Measurements from ENCODE around the gene LUZP1. TPM values are rescaled to one million over a fixed set of nuclear protein-coding genes. Genes with fewer than 3 reads are reported as not detected.

LUZP1 gene
- polyA plus RNA-seq, 1 of the 3 experiments (the other 2 are of a cell fraction): 8.9 TPM

DNA sequence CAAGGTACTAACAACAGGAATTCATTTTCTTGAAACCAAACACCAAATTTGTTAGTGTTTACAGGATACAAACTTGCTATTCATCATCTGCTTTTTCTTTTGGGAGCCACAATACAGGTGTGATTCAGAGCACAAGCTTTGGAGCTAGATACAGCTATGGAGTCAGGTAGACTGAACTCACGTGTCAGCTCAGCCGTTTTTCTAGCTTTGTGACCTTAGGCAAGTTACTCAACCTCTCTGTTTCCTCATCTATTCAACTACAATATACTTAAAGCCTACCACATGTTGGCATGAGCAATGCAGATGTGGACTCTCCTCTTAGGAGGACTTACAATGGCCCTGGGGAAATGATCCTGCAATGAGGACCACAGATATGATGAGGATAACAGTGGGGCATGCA lies 42.3 kb upstream of the LUZP1 start (continued):
- TF ChIP-seq FOXJ3 (CRISPR knock-in tag; IDR thresholded peaks at IDR 0.05) (no peak), RAD21 (IDR thresholded peaks at IDR 0.05; ENCODE audit: low read length) (no peak), MEF2A (IDR thresholded peaks at IDR 0.05; ENCODE audit: borderline replicate concordance, low read depth) (no peak), MXI1 (IDR thresholded peaks at IDR 0.05; ENCODE audit: low read depth, low read length) (no peak), SIN3A (IDR thresholded peaks at IDR 0.05; ENCODE audit: borderline replicate concordance, low read depth, low read length) (no peak)
- TF ChIP-seq, protein P1, sequence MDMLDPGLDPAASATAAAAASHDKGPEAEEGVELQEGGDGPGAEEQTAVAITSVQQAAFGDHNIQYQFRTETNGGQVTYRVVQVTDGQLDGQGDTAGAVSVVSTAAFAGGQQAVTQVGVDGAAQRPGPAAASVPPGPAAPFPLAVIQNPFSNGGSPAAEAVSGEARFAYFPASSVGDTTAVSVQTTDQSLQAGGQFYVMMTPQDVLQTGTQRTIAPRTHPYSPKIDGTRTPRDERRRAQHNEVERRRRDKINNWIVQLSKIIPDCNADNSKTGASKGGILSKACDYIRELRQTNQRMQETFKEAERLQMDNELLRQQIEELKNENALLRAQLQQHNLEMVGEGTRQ (IDR thresholded peaks at IDR 0.05; ENCODE audit: borderline replicate concordance, low read depth, low read length): no peak
- TF ChIP-seq, protein P2, sequence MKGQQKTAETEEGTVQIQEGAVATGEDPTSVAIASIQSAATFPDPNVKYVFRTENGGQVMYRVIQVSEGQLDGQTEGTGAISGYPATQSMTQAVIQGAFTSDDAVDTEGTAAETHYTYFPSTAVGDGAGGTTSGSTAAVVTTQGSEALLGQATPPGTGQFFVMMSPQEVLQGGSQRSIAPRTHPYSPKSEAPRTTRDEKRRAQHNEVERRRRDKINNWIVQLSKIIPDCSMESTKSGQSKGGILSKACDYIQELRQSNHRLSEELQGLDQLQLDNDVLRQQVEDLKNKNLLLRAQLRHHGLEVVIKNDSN (IDR thresholded peaks at IDR 0.05; ENCODE audit: borderline replicate concordance, low read depth): no peak
- TF ChIP-seq, protein P3, sequence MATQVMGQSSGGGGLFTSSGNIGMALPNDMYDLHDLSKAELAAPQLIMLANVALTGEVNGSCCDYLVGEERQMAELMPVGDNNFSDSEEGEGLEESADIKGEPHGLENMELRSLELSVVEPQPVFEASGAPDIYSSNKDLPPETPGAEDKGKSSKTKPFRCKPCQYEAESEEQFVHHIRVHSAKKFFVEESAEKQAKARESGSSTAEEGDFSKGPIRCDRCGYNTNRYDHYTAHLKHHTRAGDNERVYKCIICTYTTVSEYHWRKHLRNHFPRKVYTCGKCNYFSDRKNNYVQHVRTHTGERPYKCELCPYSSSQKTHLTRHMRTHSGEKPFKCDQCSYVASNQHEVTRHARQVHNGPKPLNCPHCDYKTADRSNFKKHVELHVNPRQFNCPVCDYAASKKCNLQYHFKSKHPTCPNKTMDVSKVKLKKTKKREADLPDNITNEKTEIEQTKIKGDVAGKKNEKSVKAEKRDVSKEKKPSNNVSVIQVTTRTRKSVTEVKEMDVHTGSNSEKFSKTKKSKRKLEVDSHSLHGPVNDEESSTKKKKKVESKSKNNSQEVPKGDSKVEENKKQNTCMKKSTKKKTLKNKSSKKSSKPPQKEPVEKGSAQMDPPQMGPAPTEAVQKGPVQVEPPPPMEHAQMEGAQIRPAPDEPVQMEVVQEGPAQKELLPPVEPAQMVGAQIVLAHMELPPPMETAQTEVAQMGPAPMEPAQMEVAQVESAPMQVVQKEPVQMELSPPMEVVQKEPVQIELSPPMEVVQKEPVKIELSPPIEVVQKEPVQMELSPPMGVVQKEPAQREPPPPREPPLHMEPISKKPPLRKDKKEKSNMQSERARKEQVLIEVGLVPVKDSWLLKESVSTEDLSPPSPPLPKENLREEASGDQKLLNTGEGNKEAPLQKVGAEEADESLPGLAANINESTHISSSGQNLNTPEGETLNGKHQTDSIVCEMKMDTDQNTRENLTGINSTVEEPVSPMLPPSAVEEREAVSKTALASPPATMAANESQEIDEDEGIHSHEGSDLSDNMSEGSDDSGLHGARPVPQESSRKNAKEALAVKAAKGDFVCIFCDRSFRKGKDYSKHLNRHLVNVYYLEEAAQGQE (IDR thresholded peaks at IDR 0.05; ENCODE audit: low read depth, low read length): no peak

DNA sequence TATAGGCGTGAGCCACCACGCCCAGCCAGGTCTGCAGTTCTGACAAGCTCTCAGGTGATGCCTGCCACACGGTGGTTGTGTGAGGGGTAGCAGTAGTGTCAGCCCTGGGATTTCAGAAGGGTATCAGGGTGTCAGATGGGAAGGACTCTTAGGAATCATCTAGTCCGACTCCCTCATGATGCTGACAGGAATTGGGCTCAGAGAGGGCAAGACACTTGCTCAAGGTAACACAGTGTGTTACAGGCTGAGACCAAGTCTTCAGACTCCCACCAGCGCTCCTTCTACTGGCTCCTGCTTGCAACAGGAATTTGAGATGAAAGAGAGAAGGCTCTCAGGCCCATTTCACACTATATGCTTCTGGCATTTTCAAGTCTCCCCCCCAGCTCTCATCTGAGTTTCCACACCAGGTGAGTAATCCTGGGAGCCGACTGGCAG lies 41.7 kb upstream of the LUZP1 start:
- ChIA-PET CTCF (interaction anchor here (0.8 to 4.6 kb wide), 4 partner anchors 11 to 287 kb away, joined by 3 to 25 read pairs (median 6); no protein-coding TSS in a partner anchor), POLR2A (interaction anchor here (0.5 kb wide), 1 partner anchor 115 kb away, joined by 3 read pairs; no protein-coding TSS in a partner anchor)
- Histone ChIP-seq H3F3A (replicated peaks; ENCODE audit: insufficient read depth) (peaks cover 4% of the 10 kb centered on the region), H2AFZ (ENCODE audit: low read depth) (no peak overlapping the region), H3K4me2 (no peak overlapping the region), H3K9me2 (no peaks in the 10 kb centered on the region), H3K4me3 (ENCODE audit: low read depth in 2 of 2, low read length in 1 of 2) (no peak overlapping the region), H3K27ac (ENCODE audit: low read depth in 2 of 2, low read length in 1 of 2) (no peak overlapping the region), H4K20me1 (ENCODE audit: insufficient read depth) (no peaks in the 10 kb centered on the region), H3K9me3 (no peaks in the 10 kb centered on the region), H3K4me1 (ENCODE audit: control insufficient read depth in 1 of 2, insufficient read depth in 2 of 2, low read depth in 1 of 2, low read length in 1 of 2) (no peaks in the 10 kb centered on the region), H3K36me3 (replicated peaks in 1 of 2; ENCODE audit: control insufficient read depth in 1 of 2, insufficient read depth in 2 of 2, low read length in 1 of 2) (no peaks in the 10 kb centered on the region), H3K27me3 (ENCODE audit: insufficient read depth) (no peaks in the 10 kb centered on the region), H3K9ac (no peak overlapping the region), H3K79me2 (ENCODE audit: insufficient read depth) (no peaks in the 10 kb centered on the region)
- TF ChIP-seq, protein P3 (IDR thresholded peaks at IDR 0.05; ENCODE audit: low read depth, low read length): no peak
- no peak for TF ChIP-seq YY1 (IDR thresholded peaks at IDR 0.05; ENCODE audit: low read depth)
- TF ChIP-seq, protein P4, sequence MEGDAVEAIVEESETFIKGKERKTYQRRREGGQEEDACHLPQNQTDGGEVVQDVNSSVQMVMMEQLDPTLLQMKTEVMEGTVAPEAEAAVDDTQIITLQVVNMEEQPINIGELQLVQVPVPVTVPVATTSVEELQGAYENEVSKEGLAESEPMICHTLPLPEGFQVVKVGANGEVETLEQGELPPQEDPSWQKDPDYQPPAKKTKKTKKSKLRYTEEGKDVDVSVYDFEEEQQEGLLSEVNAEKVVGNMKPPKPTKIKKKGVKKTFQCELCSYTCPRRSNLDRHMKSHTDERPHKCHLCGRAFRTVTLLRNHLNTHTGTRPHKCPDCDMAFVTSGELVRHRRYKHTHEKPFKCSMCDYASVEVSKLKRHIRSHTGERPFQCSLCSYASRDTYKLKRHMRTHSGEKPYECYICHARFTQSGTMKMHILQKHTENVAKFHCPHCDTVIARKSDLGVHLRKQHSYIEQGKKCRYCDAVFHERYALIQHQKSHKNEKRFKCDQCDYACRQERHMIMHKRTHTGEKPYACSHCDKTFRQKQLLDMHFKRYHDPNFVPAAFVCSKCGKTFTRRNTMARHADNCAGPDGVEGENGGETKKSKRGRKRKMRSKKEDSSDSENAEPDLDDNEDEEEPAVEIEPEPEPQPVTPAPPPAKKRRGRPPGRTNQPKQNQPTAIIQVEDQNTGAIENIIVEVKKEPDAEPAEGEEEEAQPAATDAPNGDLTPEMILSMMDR (IDR thresholded peaks at IDR 0.05): peak; percentile 21; the same call in 1 of the 2 replicates
- DNase-seq: no peak
- 37% methylated on average over 6 of the region's 6 CpGs for WGBS (ENCODE audit: low lambda C conversion rate)
